K562 (cell line): ENCODE results near the gene WDCP. TPM values are rescaled to one million over a fixed set of nuclear protein-coding genes. Genes with fewer than 3 reads are reported as not detected.

Experiments
- CHD1 ChIP-seq: fragments of 200-600 bp; sonication (generic); IDR thresholded peaks from one replicate; pipeline ENCODE4 v1.6.1; 2012; ENCODE audit warnings: mild to moderate bottlenecking, moderate library complexity, low read length, inconsistent platforms
- KAT2B ChIP-seq: IDR thresholded peaks from one replicate; pipeline ENCODE4 v1.6.1; 2012; ENCODE audit warnings: low read depth, mild to moderate bottlenecking, control low read depth, inconsistent platforms, low read length, moderate library complexity
- MAZ ChIP-seq, 2 experiments: fragments of 450-650 bp in 1 of 2; sonication (generic) in 1 of 2; formaldehyde crosslinking; IDR thresholded peaks in 1 of 2; conservative IDR thresholded peaks in 1 of 2; 2 replicates each; pipeline versions ENCODE4 v1.4.0 to v1.5.0; 2020; ENCODE audit warnings: mild to moderate bottlenecking in 1 of 2, missing genetic modification reagents in 1 of 2
- MXI1 ChIP-seq: IDR thresholded peaks from 2 replicates; pipeline ENCODE4 v1.6.1; 2011; ENCODE audit warnings: low read depth, mild to moderate bottlenecking, improper control_type of control experiment, low read length
- NCOA2 ChIP-seq, 2 experiments: fragments of 450-650 bp; IDR thresholded peaks; 2 replicates each; pipeline ENCODE4 v1.6.1; 2018; ENCODE audit warnings: mild to moderate bottlenecking in 2 of 2, moderate library complexity in 1 of 2; ENCODE audit not compliant: partially characterized antibody in 2 of 2
- NFXL1 ChIP-seq: fragments of 450-650 bp; formaldehyde crosslinking; IDR thresholded peaks from 2 replicates; pipeline ENCODE4 v1.4.0; 2021; ENCODE audit warnings: mild to moderate bottlenecking
- NR1H2 ChIP-seq: sonication (generic); formaldehyde crosslinking; IDR thresholded peaks from 2 replicates; pipeline ENCODE4 v1.4.0; 2020; ENCODE audit warnings: mild to moderate bottlenecking, missing genetic modification reagents
- PCBP1 ChIP-seq: fragments of 200-400 bp; formaldehyde crosslinking; IDR thresholded peaks from 2 replicates; pipeline ENCODE4 v1.6.1; 2018; ENCODE audit warnings: mild to moderate bottlenecking, low read depth, low read length; ENCODE audit not compliant: poor library complexity, severe bottlenecking
- RAD21 ChIP-seq, 2 experiments: fragments of 250-450 bp in 1 of 2; fragments of 450-650 bp in 1 of 2; sonication (Bioruptor Pico) in 1 of 2; formaldehyde crosslinking in 1 of 2; IDR thresholded peaks in 1 of 2; conservative IDR thresholded peaks in 1 of 2; 2 replicates each; pipeline versions ENCODE4 v1.4.0 to v1.8.0; 2020 to 2022; ENCODE audit warnings: mild to moderate bottlenecking in 2 of 2, moderate library complexity in 1 of 2
- RFX7 ChIP-seq: fragments of 250-450 bp; sonication (Bioruptor Pico); IDR thresholded peaks from 2 replicates; pipeline ENCODE4 v1.5.1; 2021; ENCODE audit warnings: mild to moderate bottlenecking
- SAP30 ChIP-seq: fragments of 200-600 bp; sonication (generic); IDR thresholded peaks from 2 replicates; pipeline ENCODE4 v1.6.1; 2012; ENCODE audit warnings: borderline replicate concordance, low read depth, mild to moderate bottlenecking, moderate library complexity, low read length, control low read depth, inconsistent platforms; ENCODE audit not compliant: insufficient read depth, poor library complexity, severe bottlenecking
- SMC3 ChIP-seq: conservative IDR thresholded peaks from 2 replicates; pipeline ENCODE4 v1.6.1; 2011; ENCODE audit warnings: low read depth, low read length, improper control_type of control experiment; ENCODE audit not compliant: insufficient read depth
- ZNF780A ChIP-seq: fragments of 250-450 bp; sonication (Bioruptor Pico); IDR thresholded peaks from 2 replicates; pipeline ENCODE4 v1.5.0; 2021; ENCODE audit warnings: mild to moderate bottlenecking
- polyA plus RNA-seq, 8 experiments: library from polyadenylated mRNA; depleted of rRNA in 4 of 8; stranded (reverse) in 5 of 8; unstranded in 3 of 8; fragments of >200 nt; fragmentation: Nextera tagmentation in 2 of 8; fragmentation: Illumina TruSeq in 1 of 8; extraction: Ambion mirVana in 2 of 8; extraction: Trizol in 1 of 8; gene quantifications; 2 replicates each; pipeline versions ENCODE4 v1.2.1 to v1.2.3, GENCODE V29; 2011 to 2014; ENCODE audit warnings: inconsistent platforms in 1 of 8, missing spikeins in 1 of 8
- total RNA-seq, 7 experiments: library from RNA; depleted of rRNA in 6 of 7; stranded (reverse); fragments of >200 nt in 6 of 7; fragmentation: Illumina TruSeq in 2 of 7; extraction: Trizol in 2 of 7; gene quantifications; 2 replicates each; pipeline versions ENCODE4 v1.2.1 to v1.2.3, GENCODE V29; 2011 to 2021; ENCODE audit warnings: low replicate concordance in 1 of 7
- TF ChIP-seq, protein P1 (sequence below): fragments of 250-450 bp; sonication (Bioruptor Pico); IDR thresholded peaks from 2 replicates; pipeline ENCODE4 v1.8.0; 2021; ENCODE audit warnings: borderline replicate concordance, mild to moderate bottlenecking, moderate library complexity; ENCODE audit not compliant: poor library complexity, severe bottlenecking
- TF ChIP-seq, protein P2 (sequence below): fragments of 450-650 bp; conservative IDR thresholded peaks from 2 replicates; pipeline ENCODE4 v1.6.1; 2016; ENCODE audit warnings: missing genetic modification characterization, low read depth, mild to moderate bottlenecking, missing compliant biosample characterization, moderate library complexity
- TF ChIP-seq, protein P3 (sequence below): fragments of 250-450 bp; sonication (Bioruptor Pico); IDR thresholded peaks from 2 replicates; pipeline ENCODE4 v1.8.0; 2021; ENCODE audit warnings: mild to moderate bottlenecking, moderate library complexity
- TF ChIP-seq, protein P4 (sequence below): fragments of 450-650 bp; IDR thresholded peaks from 2 replicates; pipeline ENCODE4 v1.6.1; 2016; ENCODE audit warnings: borderline replicate concordance

The WDCP gene
- total and polyA plus RNA-seq, 9 of the 15 experiments (the other 6 are each of a cell fraction or from before 2014, with no cell fraction given), result 10.1 to 41.4 (median 21.8) TPM

GRCh38 chr2:24021122-24021998 lies 25.8 kb downstream of the WDCP start (continued):
- TF ChIP-seq NFXL1 (CRISPR knock-in tag) (no peak), ZNF780A (CRISPR knock-in tag) (no peak), KAT2B (no peak), RAD21 (CRISPR knock-in tag; conservative IDR thresholded peaks at IDR 0.05 in 1 of 2, IDR thresholded peaks at IDR 0.05 in 1 of 2) (peak; percentile 47 to 82), MXI1 (no peak), CHD1 (no peak), RFX7 (CRISPR knock-in tag) (no peak), NR1H2 (CRISPR knock-in tag) (no peak), PCBP1 (no peak), MAZ (CRISPR knock-in tag; conservative IDR thresholded peaks at IDR 0.05 in 1 of 2, IDR thresholded peaks at IDR 0.05 in 1 of 2) (no peak), SAP30 (no peak), SMC3 (peak; percentile 74), NCOA2 (IDR thresholded peaks at IDR 0.05; ENCODE audit: partially characterized antibody in 2 of 2) (no peak)
- TF ChIP-seq, protein P1, sequence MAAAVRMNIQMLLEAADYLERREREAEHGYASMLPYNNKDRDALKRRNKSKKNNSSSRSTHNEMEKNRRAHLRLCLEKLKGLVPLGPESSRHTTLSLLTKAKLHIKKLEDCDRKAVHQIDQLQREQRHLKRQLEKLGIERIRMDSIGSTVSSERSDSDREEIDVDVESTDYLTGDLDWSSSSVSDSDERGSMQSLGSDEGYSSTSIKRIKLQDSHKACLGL, result no peak
- TF ChIP-seq, protein P2, sequence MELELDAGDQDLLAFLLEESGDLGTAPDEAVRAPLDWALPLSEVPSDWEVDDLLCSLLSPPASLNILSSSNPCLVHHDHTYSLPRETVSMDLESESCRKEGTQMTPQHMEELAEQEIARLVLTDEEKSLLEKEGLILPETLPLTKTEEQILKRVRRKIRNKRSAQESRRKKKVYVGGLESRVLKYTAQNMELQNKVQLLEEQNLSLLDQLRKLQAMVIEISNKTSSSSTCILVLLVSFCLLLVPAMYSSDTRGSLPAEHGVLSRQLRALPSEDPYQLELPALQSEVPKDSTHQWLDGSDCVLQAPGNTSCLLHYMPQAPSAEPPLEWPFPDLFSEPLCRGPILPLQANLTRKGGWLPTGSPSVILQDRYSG (tag), result no peak
- TF ChIP-seq, protein P3, sequence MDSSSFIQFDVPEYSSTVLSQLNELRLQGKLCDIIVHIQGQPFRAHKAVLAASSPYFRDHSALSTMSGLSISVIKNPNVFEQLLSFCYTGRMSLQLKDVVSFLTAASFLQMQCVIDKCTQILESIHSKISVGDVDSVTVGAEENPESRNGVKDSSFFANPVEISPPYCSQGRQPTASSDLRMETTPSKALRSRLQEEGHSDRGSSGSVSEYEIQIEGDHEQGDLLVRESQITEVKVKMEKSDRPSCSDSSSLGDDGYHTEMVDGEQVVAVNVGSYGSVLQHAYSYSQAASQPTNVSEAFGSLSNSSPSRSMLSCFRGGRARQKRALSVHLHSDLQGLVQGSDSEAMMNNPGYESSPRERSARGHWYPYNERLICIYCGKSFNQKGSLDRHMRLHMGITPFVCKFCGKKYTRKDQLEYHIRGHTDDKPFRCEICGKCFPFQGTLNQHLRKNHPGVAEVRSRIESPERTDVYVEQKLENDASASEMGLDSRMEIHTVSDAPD (CRISPR knock-in tag), result no peak
- TF ChIP-seq, protein P4, sequence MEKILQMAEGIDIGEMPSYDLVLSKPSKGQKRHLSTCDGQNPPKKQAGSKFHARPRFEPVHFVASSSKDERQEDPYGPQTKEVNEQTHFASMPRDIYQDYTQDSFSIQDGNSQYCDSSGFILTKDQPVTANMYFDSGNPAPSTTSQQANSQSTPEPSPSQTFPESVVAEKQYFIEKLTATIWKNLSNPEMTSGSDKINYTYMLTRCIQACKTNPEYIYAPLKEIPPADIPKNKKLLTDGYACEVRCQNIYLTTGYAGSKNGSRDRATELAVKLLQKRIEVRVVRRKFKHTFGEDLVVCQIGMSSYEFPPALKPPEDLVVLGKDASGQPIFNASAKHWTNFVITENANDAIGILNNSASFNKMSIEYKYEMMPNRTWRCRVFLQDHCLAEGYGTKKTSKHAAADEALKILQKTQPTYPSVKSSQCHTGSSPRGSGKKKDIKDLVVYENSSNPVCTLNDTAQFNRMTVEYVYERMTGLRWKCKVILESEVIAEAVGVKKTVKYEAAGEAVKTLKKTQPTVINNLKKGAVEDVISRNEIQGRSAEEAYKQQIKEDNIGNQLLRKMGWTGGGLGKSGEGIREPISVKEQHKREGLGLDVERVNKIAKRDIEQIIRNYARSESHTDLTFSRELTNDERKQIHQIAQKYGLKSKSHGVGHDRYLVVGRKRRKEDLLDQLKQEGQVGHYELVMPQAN, result no peak
